IMR-90 (cell line): ENCODE measurements around the gene OPRL1. TPM values are rescaled to one million over a fixed set of nuclear protein-coding genes. Genes with fewer than 3 reads are reported as not detected.

Source experiments
- ATAC-seq: fragments of 200-7000 bp; cut with Tn5 transposase; 2 replicates; pipeline ENCODE4 v1.9.1; 2020; ENCODE audit warnings: low read depth, mild to moderate bottlenecking, moderate library complexity
- BruUV-seq: library from RNA; stranded (reverse); fragments of 400-500 nt; replicated peaks from 2 replicates; lab custom pipeline; 2021; lab: Mats Ljungman, UMichigan
- CTCF ChIA-PET: fragments of 300-600 bp; formaldehyde crosslinking; extraction: SDS; loops from one replicate; lab custom pipeline; 2021; ENCODE audit warnings: antibody characterized with exemption; lab: Yijun Ruan, JAX
- POLR2A ChIA-PET: fragments of 300-600 bp; sonication (Branson Sonifier 250); formaldehyde crosslinking; loops from one replicate; lab custom pipeline; 2022; ENCODE audit warnings: antibody characterized with exemption; ENCODE audit not compliant: unreplicated experiment; lab: Charles Lee
- DNase-seq: peaks from one replicate; pipeline ENCODE4 v3.0.0; 2013
- H2AFZ ChIP-seq: replicated peaks from 2 replicates; pipeline ENCODE3; 2013; ENCODE audit warnings: low read length, mild to moderate bottlenecking; ENCODE audit not compliant: poor library complexity
- H2AK5ac ChIP-seq: 2 replicates; pipeline ENCODE4 v1.6.1; 2013; ENCODE audit warnings: low read depth, low read length, inconsistent platforms
- H2AK9ac ChIP-seq: replicated peaks from 2 replicates; pipeline ENCODE3; 2013; ENCODE audit warnings: mild to moderate bottlenecking, low read depth, low read length, moderate library complexity; ENCODE audit not compliant: poor library complexity
- H2BK120ac ChIP-seq: 2 replicates; pipeline ENCODE4 v1.6.1; 2013; ENCODE audit warnings: low read depth, low read length, inconsistent platforms
- H2BK15ac ChIP-seq: 3 replicates; pipeline ENCODE4 v1.6.1; 2013; ENCODE audit warnings: low read depth, low read length, inconsistent platforms
- H2BK20ac ChIP-seq: 2 replicates; pipeline ENCODE4 v1.6.1; 2013; ENCODE audit warnings: low read depth, mild to moderate bottlenecking, inconsistent platforms, low read length, moderate library complexity
- H2BK5ac ChIP-seq: 2 replicates; pipeline ENCODE4 v1.6.1; 2013; ENCODE audit warnings: mild to moderate bottlenecking, low read depth, low read length, inconsistent platforms; ENCODE audit not compliant: poor library complexity, severe bottlenecking
- H3K14ac ChIP-seq: replicated peaks from 2 replicates; pipeline ENCODE4 v1.6.1; 2013; ENCODE audit warnings: low read depth, low read length, inconsistent platforms
- H3K18ac ChIP-seq: 2 replicates; pipeline ENCODE4 v1.6.1; 2013; ENCODE audit warnings: low read depth, low read length, control low read depth
- H3K23ac ChIP-seq: 2 replicates; pipeline ENCODE4 v1.6.1; 2013; ENCODE audit warnings: low read depth, low read length, inconsistent platforms
- H3K27ac ChIP-seq: 2 replicates; pipeline ENCODE4 v1.5.1; 2013; ENCODE audit warnings: mild to moderate bottlenecking, control low read depth, low read length; ENCODE audit not compliant: insufficient read depth
- H3K27me3 ChIP-seq: 2 replicates; pipeline ENCODE4 v1.6.1; 2013; ENCODE audit warnings: low read length; ENCODE audit not compliant: control insufficient read depth, insufficient read depth
- H3K36me3 ChIP-seq: 2 replicates; pipeline ENCODE4 v1.6.1; 2013; ENCODE audit warnings: low read length, mixed read lengths; ENCODE audit not compliant: control insufficient read depth, insufficient read depth
- H3K4ac ChIP-seq: 2 replicates; pipeline ENCODE4 v1.6.1; 2013; ENCODE audit warnings: low read depth, low read length, inconsistent platforms
- H3K4me1 ChIP-seq: 2 replicates; pipeline ENCODE4 v1.6.1; 2013; ENCODE audit warnings: low read length, mixed read lengths; ENCODE audit not compliant: control insufficient read depth, insufficient read depth
- H3K4me2 ChIP-seq: 2 replicates; pipeline ENCODE4 v1.6.1; 2013; ENCODE audit warnings: low read depth, mild to moderate bottlenecking, control low read depth, low read length, moderate library complexity
- H3K4me3 ChIP-seq: 2 replicates; pipeline ENCODE4 v1.5.1; 2013; ENCODE audit warnings: low read depth, mild to moderate bottlenecking, control low read depth, low read length, moderate library complexity; ENCODE audit not compliant: insufficient read depth
- H3K56ac ChIP-seq: 2 replicates; pipeline ENCODE4 v1.6.1; 2013; ENCODE audit warnings: low read length, inconsistent platforms; ENCODE audit not compliant: insufficient read depth; ENCODE audit errors: extremely low read depth
- H3K79me1 ChIP-seq, 2 experiments: 2 replicates each; pipeline ENCODE4 v1.6.1; 2013; ENCODE audit warnings: low read length in 2 of 2, inconsistent platforms in 1 of 2, low read depth in 1 of 2
- H3K9ac ChIP-seq: 2 replicates; pipeline ENCODE4 v1.6.1; 2013; ENCODE audit warnings: low read depth, low read length, control low read depth
- H3K9me1 ChIP-seq: 2 replicates; pipeline ENCODE4 v1.6.1; 2013; ENCODE audit warnings: low read length, inconsistent platforms; ENCODE audit not compliant: insufficient read depth
- H3K9me3 ChIP-seq: 2 replicates; pipeline ENCODE4 v1.6.1; 2013; ENCODE audit warnings: low read length; ENCODE audit not compliant: control insufficient read depth, insufficient read depth
- H4K20me1 ChIP-seq: 2 replicates; pipeline ENCODE4 v1.6.1; 2013; ENCODE audit warnings: low read length, inconsistent platforms; ENCODE audit not compliant: insufficient read depth
- H4K5ac ChIP-seq: 2 replicates; pipeline ENCODE4 v1.6.1; 2013; ENCODE audit warnings: mild to moderate bottlenecking, low read depth, low read length, control low read depth
- H4K8ac ChIP-seq, 2 experiments: 2 replicates each; pipeline ENCODE4 v1.6.1; 2013; ENCODE audit warnings: low read depth in 2 of 2, low read length in 2 of 2, control low read depth in 1 of 2, inconsistent platforms in 1 of 2
- H4K91ac ChIP-seq: 2 replicates; pipeline ENCODE4 v1.6.1; 2013; ENCODE audit warnings: low read depth, low read length, inconsistent platforms; ENCODE audit not compliant: insufficient read depth
- CEBPB ChIP-seq: IDR thresholded peaks from 2 replicates; pipeline ENCODE4 v1.6.1; 2012; ENCODE audit warnings: low read depth, low read length, improper control_type of control experiment
- FOS ChIP-seq: fragments of 150-350 bp; IDR thresholded peaks from 2 replicates; pipeline ENCODE4 v1.6.1; 2016; ENCODE audit warnings: low read depth, low read length
- MAFK ChIP-seq: IDR thresholded peaks from 2 replicates; pipeline ENCODE4 v1.6.1; 2012; ENCODE audit warnings: low read depth, low read length, improper control_type of control experiment
- MAZ ChIP-seq: IDR thresholded peaks from 2 replicates; pipeline ENCODE4 v1.6.1; 2012; ENCODE audit warnings: low read depth, mild to moderate bottlenecking, low read length, improper control_type of control experiment, moderate library complexity, borderline replicate concordance
- NFE2L2 ChIP-seq: fragments of 150-350 bp; IDR thresholded peaks from 2 replicates; pipeline ENCODE4 v1.6.1; 2016; ENCODE audit warnings: low read depth, mild to moderate bottlenecking, low read length
- POLR2A ChIP-seq: IDR thresholded peaks from 2 replicates; pipeline ENCODE4 v1.6.1; 2012; ENCODE audit warnings: mild to moderate bottlenecking, low read depth, low read length
- RCOR1 ChIP-seq: IDR thresholded peaks from 2 replicates; pipeline ENCODE4 v1.6.1; 2012; ENCODE audit warnings: mild to moderate bottlenecking, low read length, improper control_type of control experiment; ENCODE audit not compliant: insufficient replicate concordance
- RFX5 ChIP-seq: IDR thresholded peaks from 2 replicates; pipeline ENCODE4 v1.8.0; 2012; ENCODE audit warnings: low read depth, mild to moderate bottlenecking, low read length, moderate library complexity
- SMC3 ChIP-seq: fragments of 150-350 bp; IDR thresholded peaks from 2 replicates; pipeline ENCODE4 v1.6.1; 2016; ENCODE audit warnings: low read depth, mild to moderate bottlenecking, antibody characterized with exemption, low read length, moderate library complexity
- WGBS, 2 experiments: methylation state at CpG; one replicate each; pipeline versions ENCODE4 v1.1.5 to v1.1.7; 2013; ENCODE audit warnings: missing lambda C conversion rate in 2 of 2; ENCODE audit not compliant: insufficient read length in 1 of 2; ENCODE audit errors: extremely low coverage in 2 of 2; 5-methylcytosine and 5-hydroxymethylcytosine counted together
- dilution Hi-C: fragments of 300-500 bp; cut with HindIII; formaldehyde crosslinking; loops from one replicate; pipeline ENCODE4 v1.14.3; 2018; ENCODE audit warnings: low sequenced_read_pairs; ENCODE audit not compliant: unreplicated experiment
- in situ Hi-C: fragments of 300-500 bp; cut with MboI; formaldehyde crosslinking; loops from 3 replicates; pipeline ENCODE4 v1.14.3; 2019; ENCODE audit warnings: low sequenced_read_pairs, inconsistent platforms, mixed read lengths
- intact Hi-C: fragments of 100-400 bp; cut with micrococcal nuclease; formaldehyde crosslinking; loops from 2 replicates; pipeline ENCODE4 v1.10.0; 2022
- polyA plus RNA-seq, 3 experiments: library from polyadenylated mRNA; depleted of rRNA; stranded (reverse); fragments of >200 nt; gene quantifications; 2 replicates each; pipeline ENCODE4 v1.2.3, GENCODE V29; 2012; ENCODE audit warnings: low replicate concordance in 1 of 3
- total RNA-seq: library from RNA; depleted of rRNA; stranded (reverse); fragments of >200 nt; gene quantifications from 2 replicates; pipeline ENCODE4 v1.2.3, GENCODE V29; 2012

The OPRL1 gene
- total and polyA plus RNA-seq, 2 of the 4 experiments (the other 2 are of a cell fraction): 0.36 to 1.2 TPM

- Histone ChIP-seq H3K4me2 (no peak overlapping the region), H3K27ac (no peak overlapping the region), H4K20me1 (no peaks in the 10 kb centered on the region), H2BK5ac (no peak overlapping the region), H2AK9ac (no peak overlapping the region), H2AK5ac (no peak overlapping the region), H3K36me3 (no peaks in the 10 kb centered on the region), H3K79me1 (no peaks in the 10 kb centered on the region), H4K5ac (no peak overlapping the region), H3K9me3 (no peaks in the 10 kb centered on the region), H3K14ac (no peak overlapping the region), H3K56ac (no peak overlapping the region), H2AFZ (no peak overlapping the region), H2BK120ac (no peak overlapping the region), H3K9ac (no peak overlapping the region), H4K8ac (no peak overlapping the region), H4K91ac (no peak overlapping the region), H3K18ac (no peak overlapping the region), H2BK15ac (no peak overlapping the region), H3K9me1 (no peaks in the 10 kb centered on the region), H3K27me3 (peaks cover 35% of the 10 kb centered on the region; the same call in 1 of the 2 replicates), H3K23ac (no peak overlapping the region), H3K4me1 (no peaks in the 10 kb centered on the region), H3K4ac (no peak overlapping the region), H2BK20ac (no peak overlapping the region), H3K4me3 (no peak overlapping the region)
- CTCF ChIA-PET: no interaction called here
- dilution Hi-C loops: no loop called here
- DNase-seq (no peak), ATAC-seq (no peak)
- POLR2A ChIA-PET: no interaction called here
- TF ChIP-seq MAZ: no peak
- no peak for TF ChIP-seq RFX5
- TF ChIP-seq CEBPB: no peak
- no peak for TF ChIP-seq RCOR1
- TF ChIP-seq MAFK: no peak
- TF ChIP-seq NFE2L2: no peak
- TF ChIP-seq SMC3: no peak
- TF ChIP-seq FOS: no peak
- TF ChIP-seq POLR2A: no peak
- WGBS, 2 experiments: 58% methylated on average over 3 of the region's 14 CpGs; no CpG with 5 or more reads in 1 of the 2 experiments
- in situ Hi-C loops: no loop called here
- intact Hi-C loops: no loop called here
- no TSS peak for BruUV-seq
Measured at GRCh38 chr20:64114356-64114971, 34.6 kb downstream of the OPRL1 start.
